Thymus (tissue), 11 donors: ENCODE measurements around the gene P2RY6. TPM values are rescaled to one million over a fixed set of nuclear protein-coding genes. Genes with fewer than 3 reads are reported as not detected.
"Not testable (repeated sequence)": the region's sequence is repeated elsewhere in the genome, so short reads cannot be mapped to it uniquely, and the experiment has no call there.

Source experiments
- DNase-seq, 9 donors: peaks; one replicate each; pipeline ENCODE4 v3.0.0-alpha.2; 2013; ENCODE audit warnings: low spot score in 9 of 9, low read depth in 6 of 9, missing footprints in 1 of 9
- H3K27ac ChIP-seq, 2 donors: one replicate each; pipeline ENCODE4 v1.5.1; 2013; ENCODE audit warnings: control low read depth in 1 of 2, low read depth in 1 of 2, low read length in 1 of 2, mild to moderate bottlenecking in 1 of 2, moderate library complexity in 1 of 2
- H3K27me3 ChIP-seq, 2 donors: one replicate each; pipeline ENCODE4 v1.5.1; 2013; ENCODE audit warnings: low read length in 1 of 2; ENCODE audit not compliant: control insufficient read depth in 2 of 2, insufficient read depth in 1 of 2
- H3K36me3 ChIP-seq, 2 donors: one replicate each; pipeline ENCODE4 v1.5.1; 2013; ENCODE audit warnings: low read length in 1 of 2, mild to moderate bottlenecking in 1 of 2, moderate library complexity in 1 of 2; ENCODE audit not compliant: control insufficient read depth in 2 of 2, insufficient read depth in 2 of 2
- H3K4me1 ChIP-seq, 2 donors: one replicate each; pipeline ENCODE4 v1.5.1; 2013; ENCODE audit warnings: low read length in 2 of 2; ENCODE audit not compliant: control insufficient read depth in 2 of 2, insufficient read depth in 2 of 2
- H3K4me3 ChIP-seq, 2 donors: one replicate each; pipeline ENCODE4 v1.5.1; 2013; ENCODE audit warnings: low read length in 2 of 2, control low read depth in 1 of 2, mild to moderate bottlenecking in 1 of 2
- H3K9me3 ChIP-seq, 2 donors: one replicate each; pipeline ENCODE4 v1.5.1; 2013; ENCODE audit warnings: low read length in 1 of 2, mild to moderate bottlenecking in 1 of 2; ENCODE audit not compliant: control insufficient read depth in 2 of 2, insufficient read depth in 1 of 2
- WGBS: extraction: QIAGEN DNeasy Blood & Tissue Kit; methylation state at CpG from one replicate; pipeline ENCODE4 v1.1.7; 2013; 5-methylcytosine and 5-hydroxymethylcytosine counted together
- polyA plus RNA-seq: library from polyadenylated mRNA; stranded (reverse); fragments of 200-250 nt; gene quantifications from one replicate; pipeline ENCODE4 v1.2.3, GENCODE V29; 2013
- total RNA-seq: library from RNA; stranded (reverse); fragments of 120-200 nt; gene quantifications from one replicate; pipeline ENCODE4 v1.2.4, GENCODE V29; 2013
- donor health status: healthy.

P2RY6 gene
- total and polyA plus RNA-seq, 2 donors: 1.3 to 2.9 TPM

- Histone ChIP-seq H3K36me3 (no peaks in the 10 kb centered on the region), H3K9me3 (no peaks in the 10 kb centered on the region), H3K27ac (no peak overlapping the region), H3K4me3 (peak overlapping the region in 1 of 2 donors; percentile 2), H3K27me3 (no peaks in the 10 kb centered on the region), H3K4me1 (peaks cover 0 to 2% of the 10 kb centered on the region in 2 donors)
- no peak for DNase-seq
- 98% methylated on average over 7 of the region's 7 CpGs for WGBS
These were observed 521 bp downstream of the P2RY6 start for GRCh38 chr11:73272680-73273038.

- Histone ChIP-seq H3K36me3 (no peaks in the 10 kb centered on the region), H3K4me1 (peaks cover 0 to 2% of the 10 kb centered on the region in 2 donors), H3K4me3 (peak overlapping the region in 1 of 2 donors; percentile 10), H3K27me3 (no peaks in the 10 kb centered on the region), H3K27ac (no peak overlapping the region), H3K9me3 (no peaks in the 10 kb centered on the region)
- DNase-seq: no peak
- 90% methylated on average over 8 of the region's 8 CpGs for WGBS
These were observed 1.2 kb downstream of the P2RY6 start for GRCh38 chr11:73273222-73273895.

- WGBS: 98% methylated on average over 4 of the region's 4 CpGs
- not testable (repeated sequence) for H3K9me3 ChIP-seq, H3K4me3 ChIP-seq, H3K4me1 ChIP-seq, DNase-seq, H3K36me3 ChIP-seq, H3K27me3 ChIP-seq, H3K27ac ChIP-seq
These were observed 2.1 kb downstream of the P2RY6 start for GRCh38 chr11:73274191-73274590.

GRCh38 chr11:73274722-73275380 is 2.7 kb downstream of the P2RY6 start:
- no peaks in the 10 kb centered on the region for H3K9me3 ChIP-seq
- H3K27ac ChIP-seq: no peak overlapping the region
- no peaks in the 10 kb centered on the region for H3K4me1 ChIP-seq
- 68% methylated on average over 11 of the region's 11 CpGs for WGBS
- no peak for DNase-seq
- H3K4me3 ChIP-seq: no peak overlapping the region
- H3K27me3 ChIP-seq: no peaks in the 10 kb centered on the region
- no peaks in the 10 kb centered on the region for H3K36me3 ChIP-seq

GRCh38 chr11:73275381-73275750 is 3.2 kb downstream of the P2RY6 start:
- 98% methylated on average over 4 of the region's 4 CpGs for WGBS
- Histone ChIP-seq H3K36me3 (no peaks in the 10 kb centered on the region), H3K4me1 (peaks cover 0 to under 1% of the 10 kb centered on the region in 2 donors), H3K27me3 (no peaks in the 10 kb centered on the region), H3K4me3 (no peak overlapping the region), H3K27ac (no peak overlapping the region), H3K9me3 (no peaks in the 10 kb centered on the region)
- no peak for DNase-seq

GRCh38 chr11:73277467-73277866 is 5.3 kb downstream of the P2RY6 start:
- peaks cover 0 to 4% of the 10 kb centered on the region in 2 donors for H3K4me1 ChIP-seq
- H3K27me3 ChIP-seq: no peaks in the 10 kb centered on the region
- H3K9me3 ChIP-seq: no peaks in the 10 kb centered on the region
- no peaks in the 10 kb centered on the region for H3K36me3 ChIP-seq
- H3K27ac ChIP-seq: no peak overlapping the region
- DNase-seq: no peak
- no peak overlapping the region for H3K4me3 ChIP-seq
- WGBS: 97% methylated on average over 3 of the region's 3 CpGs

GRCh38 chr11:73280626-73281025 is 8.5 kb downstream of the P2RY6 start:
- Histone ChIP-seq H3K36me3 (no peaks in the 10 kb centered on the region), H3K4me3 (no peak overlapping the region), H3K4me1 (peaks cover 0 to 4% of the 10 kb centered on the region in 2 donors), H3K27ac (no peak overlapping the region), H3K9me3 (no peaks in the 10 kb centered on the region), H3K27me3 (no peaks in the 10 kb centered on the region)
- 81% methylated on average over 5 of the region's 5 CpGs for WGBS
- DNase-seq: no peak

- Histone ChIP-seq H3K27ac (no peak overlapping the region), H3K4me1 (peaks cover 0 to 4% of the 10 kb centered on the region in 2 donors), H3K4me3 (no peak overlapping the region), H3K9me3 (no peaks in the 10 kb centered on the region), H3K27me3 (no peaks in the 10 kb centered on the region), H3K36me3 (no peaks in the 10 kb centered on the region)
- no peak for DNase-seq
- WGBS: 98% methylated on average over 3 of the region's 3 CpGs
These were observed 9.1 kb downstream of the P2RY6 start for GRCh38 chr11:73281201-73281741.

- H3K27ac ChIP-seq: no peak overlapping the region
- H3K36me3 ChIP-seq: no peaks in the 10 kb centered on the region
- WGBS: 79% methylated on average over 3 of the region's 3 CpGs
- peaks cover 0 to 4% of the 10 kb centered on the region in 2 donors for H3K4me1 ChIP-seq
- no peak overlapping the region for H3K4me3 ChIP-seq
- no peak for DNase-seq
- H3K9me3 ChIP-seq: no peaks in the 10 kb centered on the region
- H3K27me3 ChIP-seq: no peaks in the 10 kb centered on the region
These were observed 9.9 kb downstream of the P2RY6 start for GRCh38 chr11:73281796-73282660.
